KMS-11 (cell line): Measurements from ENCODE around the gene ODAD3.

Source experiments
- H2AFZ ChIP-seq: fragments of 200-600 bp; sonication (generic); 2 replicates; pipeline ENCODE4 v1.6.1; 2016; ENCODE audit warnings: antibody characterized with exemption, mixed run types, low read depth
- H3K27ac ChIP-seq: fragments of 200-600 bp; sonication (generic); 2 replicates; pipeline ENCODE4 v1.6.1; 2016; ENCODE audit warnings: mild to moderate bottlenecking, mixed run types
- H3K27me3 ChIP-seq: fragments of 200-600 bp; sonication (generic); 2 replicates; pipeline ENCODE4 v1.6.1; 2017; ENCODE audit warnings: mild to moderate bottlenecking, low read depth, mixed run types, moderate library complexity; ENCODE audit not compliant: insufficient read depth
- H3K36me3 ChIP-seq: fragments of 200-600 bp; sonication (generic); 2 replicates; pipeline ENCODE4 v1.6.1; 2017; ENCODE audit warnings: mild to moderate bottlenecking, mixed run types; ENCODE audit not compliant: insufficient read depth
- H3K4me1 ChIP-seq: fragments of 200-600 bp; sonication (generic); 2 replicates; pipeline ENCODE4 v1.6.1; 2016; ENCODE audit warnings: mild to moderate bottlenecking, low read depth, mixed run types; ENCODE audit not compliant: poor library complexity, severe bottlenecking
- H3K4me2 ChIP-seq: fragments of 200-600 bp; sonication (generic); 2 replicates; pipeline ENCODE4 v1.7.0; 2016; ENCODE audit warnings: mild to moderate bottlenecking, mixed run types
- H3K4me3 ChIP-seq: fragments of 200-600 bp; sonication (generic); IDR thresholded peaks from 2 replicates; pipeline ENCODE4 v1.6.1; 2017; ENCODE audit warnings: low read depth, low read length, mixed read lengths; ENCODE audit not compliant: insufficient read depth
- H3K79me2 ChIP-seq: fragments of 200-600 bp; sonication (generic); 2 replicates; pipeline ENCODE4 v1.6.1; 2016; ENCODE audit warnings: low read depth, mixed run types; ENCODE audit not compliant: insufficient read depth
- H3K9ac ChIP-seq: fragments of 200-600 bp; sonication (generic); 2 replicates; pipeline ENCODE4 v1.6.1; 2016; ENCODE audit warnings: mild to moderate bottlenecking, mixed run types
- H4K20me1 ChIP-seq: fragments of 200-600 bp; sonication (generic); 2 replicates; pipeline ENCODE4 v1.6.1; 2016; ENCODE audit warnings: mild to moderate bottlenecking, mixed run types; ENCODE audit not compliant: insufficient read depth
- TF ChIP-seq, protein P1 (sequence below): fragments of 200-600 bp; sonication (generic); conservative IDR thresholded peaks from 2 replicates; pipeline ENCODE4 v1.6.1; 2017; ENCODE audit warnings: low read depth, mild to moderate bottlenecking, antibody characterized with exemption, low read length, moderate library complexity, mixed read lengths

The ODAD3 gene

DNA sequence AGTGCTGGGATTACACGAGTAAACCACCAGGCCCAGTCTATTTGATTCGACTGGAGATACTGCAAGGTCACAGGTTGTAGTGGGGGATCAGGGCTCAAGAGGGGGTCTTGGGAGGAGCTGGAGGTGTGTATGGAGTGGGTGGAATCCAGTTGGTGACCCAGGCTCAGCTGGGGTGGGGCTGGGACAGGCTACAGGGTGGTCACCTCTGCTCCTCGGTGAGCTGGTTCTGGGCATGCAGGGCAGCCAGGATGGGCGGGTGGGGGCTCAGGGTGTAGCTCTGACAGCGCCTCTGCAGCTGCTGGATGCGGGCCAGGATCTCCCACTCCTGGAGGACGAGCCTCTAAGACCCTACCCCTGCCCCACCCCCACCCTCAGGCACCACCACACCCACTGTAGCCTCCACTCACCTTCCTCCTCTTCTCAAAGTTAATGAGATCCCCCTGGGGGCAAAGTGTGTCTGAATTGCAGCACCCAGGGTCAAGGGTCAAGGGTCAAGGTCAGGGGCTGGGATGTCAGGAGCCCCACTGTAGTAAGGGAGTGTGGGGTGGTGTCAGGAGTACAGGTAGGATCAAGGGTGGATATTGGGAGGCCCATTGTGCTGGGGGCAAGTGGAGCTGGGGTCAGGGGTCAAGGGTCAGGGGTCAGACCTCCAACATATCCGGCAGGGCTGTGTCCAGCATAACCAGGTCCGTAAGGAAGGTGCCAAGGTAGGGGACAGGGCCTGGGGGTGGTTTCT lies 32.9 kb downstream of the ODAD3 start:
- Histone ChIP-seq H2AFZ (no peak overlapping the region), H3K4me1 (no peaks in the 10 kb centered on the region), H3K27ac (no peak overlapping the region), H3K9ac (no peak overlapping the region), H4K20me1 (no peaks in the 10 kb centered on the region), H3K4me3 (no peak overlapping the region), H3K79me2 (no peaks in the 10 kb centered on the region), H3K4me2 (no peak overlapping the region), H3K36me3 (no peaks in the 10 kb centered on the region), H3K27me3 (no peaks in the 10 kb centered on the region; the same call in 1 of the 2 replicates)
- TF ChIP-seq, protein P1, sequence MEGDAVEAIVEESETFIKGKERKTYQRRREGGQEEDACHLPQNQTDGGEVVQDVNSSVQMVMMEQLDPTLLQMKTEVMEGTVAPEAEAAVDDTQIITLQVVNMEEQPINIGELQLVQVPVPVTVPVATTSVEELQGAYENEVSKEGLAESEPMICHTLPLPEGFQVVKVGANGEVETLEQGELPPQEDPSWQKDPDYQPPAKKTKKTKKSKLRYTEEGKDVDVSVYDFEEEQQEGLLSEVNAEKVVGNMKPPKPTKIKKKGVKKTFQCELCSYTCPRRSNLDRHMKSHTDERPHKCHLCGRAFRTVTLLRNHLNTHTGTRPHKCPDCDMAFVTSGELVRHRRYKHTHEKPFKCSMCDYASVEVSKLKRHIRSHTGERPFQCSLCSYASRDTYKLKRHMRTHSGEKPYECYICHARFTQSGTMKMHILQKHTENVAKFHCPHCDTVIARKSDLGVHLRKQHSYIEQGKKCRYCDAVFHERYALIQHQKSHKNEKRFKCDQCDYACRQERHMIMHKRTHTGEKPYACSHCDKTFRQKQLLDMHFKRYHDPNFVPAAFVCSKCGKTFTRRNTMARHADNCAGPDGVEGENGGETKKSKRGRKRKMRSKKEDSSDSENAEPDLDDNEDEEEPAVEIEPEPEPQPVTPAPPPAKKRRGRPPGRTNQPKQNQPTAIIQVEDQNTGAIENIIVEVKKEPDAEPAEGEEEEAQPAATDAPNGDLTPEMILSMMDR: no peak

DNA sequence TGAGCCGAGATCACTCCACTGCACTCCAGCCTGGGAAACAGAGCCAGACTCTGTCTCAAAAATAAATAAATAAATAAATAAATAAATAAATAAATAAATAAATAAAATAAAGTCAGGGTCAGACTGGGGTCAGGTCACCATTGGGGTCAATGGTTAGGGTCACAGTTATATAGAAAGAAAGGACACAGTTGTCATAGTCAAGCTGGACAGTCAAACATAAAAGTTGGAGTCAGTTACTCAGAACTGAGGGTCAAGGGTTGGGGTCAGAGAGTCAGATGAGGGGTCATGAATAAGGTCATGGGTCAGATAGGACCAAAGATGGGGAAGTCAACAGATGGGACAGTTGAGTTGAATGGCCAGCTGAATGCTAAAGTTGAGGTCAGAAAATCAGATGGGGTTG lies 34.1 kb downstream of the ODAD3 start:
- no peaks in the 10 kb centered on the region for H3K79me2 ChIP-seq
- H3K9ac ChIP-seq: no peak overlapping the region
- H3K27ac ChIP-seq: no peak overlapping the region
- no peak overlapping the region for H3K4me2 ChIP-seq
- TF ChIP-seq, protein P1: no peak
- H3K27me3 ChIP-seq: no peaks in the 10 kb centered on the region; the same call in 1 of the 2 replicates
- no peaks in the 10 kb centered on the region for H4K20me1 ChIP-seq
- H2AFZ ChIP-seq: no peak overlapping the region
- H3K4me1 ChIP-seq: no peaks in the 10 kb centered on the region
- no peak overlapping the region for H3K4me3 ChIP-seq
- H3K36me3 ChIP-seq: no peaks in the 10 kb centered on the region

DNA sequence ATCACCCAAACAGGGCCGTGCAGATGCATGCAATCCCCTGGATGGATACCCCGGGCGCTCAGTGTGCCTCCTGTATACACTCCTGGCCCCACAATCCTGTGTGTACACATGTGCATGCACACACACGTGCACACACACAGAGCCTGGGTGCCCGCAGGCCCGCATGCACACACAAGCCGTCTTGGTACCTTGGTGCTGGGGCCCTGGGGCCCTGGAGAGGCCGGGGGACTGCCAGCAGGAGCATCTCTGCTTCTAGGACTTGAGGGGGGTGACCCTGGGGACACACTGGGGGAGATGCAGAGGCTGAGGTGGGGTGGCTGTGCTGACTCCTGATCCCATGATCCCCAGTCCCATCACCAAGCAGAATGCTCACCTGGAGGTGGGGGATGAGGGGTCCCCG lies 35.3 kb downstream of the ODAD3 start:
- Histone ChIP-seq H3K4me3 (no peak overlapping the region), H3K4me2 (no peak overlapping the region), H2AFZ (no peak overlapping the region), H3K27me3 (no peaks in the 10 kb centered on the region; the same call in 1 of the 2 replicates), H3K79me2 (no peaks in the 10 kb centered on the region), H3K27ac (no peak overlapping the region), H3K4me1 (no peaks in the 10 kb centered on the region), H3K36me3 (no peaks in the 10 kb centered on the region), H3K9ac (no peak overlapping the region), H4K20me1 (no peaks in the 10 kb centered on the region)
- TF ChIP-seq, protein P1: no peak

DNA sequence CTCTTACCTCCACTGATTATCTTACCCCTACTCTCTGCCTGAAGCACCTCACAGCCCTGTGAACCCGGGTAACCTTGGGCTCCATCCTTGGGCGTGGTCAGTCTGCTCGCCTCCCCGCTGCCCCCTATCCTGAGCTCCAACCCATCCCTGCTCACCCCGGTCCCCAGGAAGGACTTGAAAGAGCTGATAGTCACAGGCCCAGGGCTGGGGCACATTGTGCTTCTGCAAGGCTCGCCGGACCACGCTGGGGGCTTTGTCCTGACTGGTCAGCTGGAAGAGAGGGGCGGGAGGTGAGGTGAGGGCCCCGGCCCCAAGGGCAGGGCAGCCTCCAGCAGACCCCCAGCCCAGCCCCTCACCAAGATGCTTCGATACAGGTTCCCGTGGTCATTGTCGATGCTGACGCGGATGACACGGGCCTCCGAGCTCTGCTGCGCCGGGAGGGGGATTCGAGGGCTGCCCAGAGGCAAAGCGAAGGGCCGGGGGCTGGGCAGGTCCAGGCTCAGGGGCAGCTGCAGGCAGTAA lies 37.8 kb downstream of the ODAD3 start:
- Histone ChIP-seq H3K36me3 (no peaks in the 10 kb centered on the region), H3K4me1 (no peaks in the 10 kb centered on the region), H3K27me3 (peaks cover 6% of the 10 kb centered on the region; the same call in 1 of the 2 replicates), H3K4me2 (no peak overlapping the region), H2AFZ (no peak overlapping the region), H3K9ac (no peak overlapping the region), H3K79me2 (no peaks in the 10 kb centered on the region), H3K27ac (no peak overlapping the region), H4K20me1 (no peaks in the 10 kb centered on the region), H3K4me3 (no peak overlapping the region)
- TF ChIP-seq, protein P1: no peak
